Esophagus squamous epithelium (tissue), 4 donors: ENCODE measurements around the gene SSR4.

ENCODE experiments used
- CTCF ChIP-seq, 6 experiments: fragments of 450-650 bp in 4 of 6; fragments of 200-600 bp in 2 of 6; sonication (generic) in 2 of 6; IDR thresholded peaks; one replicate each; pipeline ENCODE4 v1.5.1; 2016 to 2019; ENCODE audit warnings: antibody characterized with exemption in 6 of 6, mild to moderate bottlenecking in 4 of 6, moderate library complexity in 4 of 6
- POLR2A ChIP-seq, 4 donors: fragments of 450-650 bp; IDR thresholded peaks; one replicate each; pipeline ENCODE4 v1.6.1; 2017; ENCODE audit warnings: antibody characterized with exemption in 4 of 4, mild to moderate bottlenecking in 4 of 4, moderate library complexity in 3 of 4

- TF ChIP-seq CTCF (IDR thresholded peaks at IDR 0.05) (no peak), POLR2A (IDR thresholded peaks at IDR 0.05) (no peak)
These were observed 28.2 kb upstream of the SSR4 start for GRCh38 chrX:153766098-153766817.
